Mucosa of rectum (tissue), 2 donors: ENCODE measurements around the gene NCAM1.

Experiments
- H3K27ac ChIP-seq, 2 donors: one replicate each; pipeline ENCODE4 v1.7.0; 2013; ENCODE audit warnings: inconsistent platforms in 2 of 2, low read depth in 2 of 2, low read length in 2 of 2
- H3K27me3 ChIP-seq, 2 donors: one replicate each; pipeline ENCODE4 v1.7.0; 2013; ENCODE audit warnings: low read length in 2 of 2; ENCODE audit not compliant: control insufficient read depth in 2 of 2, insufficient read depth in 2 of 2
- H3K36me3 ChIP-seq, 2 donors: one replicate each; pipeline ENCODE4 v1.7.0; 2013; ENCODE audit warnings: low read length in 2 of 2; ENCODE audit not compliant: control insufficient read depth in 2 of 2, insufficient read depth in 2 of 2
- H3K4me1 ChIP-seq, 2 donors: one replicate each; pipeline ENCODE4 v1.7.0; 2013; ENCODE audit warnings: low read length in 2 of 2, mild to moderate bottlenecking in 1 of 2; ENCODE audit not compliant: control insufficient read depth in 2 of 2, insufficient read depth in 2 of 2
- H3K4me3 ChIP-seq, 2 donors: one replicate each; pipeline ENCODE4 v1.7.0; 2013; ENCODE audit warnings: low read length in 2 of 2
- H3K9ac ChIP-seq, 2 donors: one replicate each; pipeline ENCODE4 v1.7.0; 2013; ENCODE audit warnings: low read length in 2 of 2, low read depth in 1 of 2, mild to moderate bottlenecking in 1 of 2
- H3K9me3 ChIP-seq, 2 donors: one replicate each; pipeline ENCODE4 v1.7.0; 2013; ENCODE audit warnings: low read length in 2 of 2; ENCODE audit not compliant: control insufficient read depth in 2 of 2
- donor health status: healthy.
- donor health status: Normal muscosa, but diverticular disease.

Gene NCAM1

GRCh38 chr11:113222241-113222640 lies 261.0 kb downstream of the NCAM1 start:
- Histone ChIP-seq H3K4me3 (no peak overlapping the region), H3K9me3 (no peaks in the 10 kb centered on the region), H3K27me3 (no peaks in the 10 kb centered on the region), H3K27ac (no peak overlapping the region), H3K9ac (no peak overlapping the region), H3K4me1 (no peaks in the 10 kb centered on the region), H3K36me3 (no peaks in the 10 kb centered on the region)

GRCh38 chr11:113234888-113235287 lies 273.7 kb downstream of the NCAM1 start:
- Histone ChIP-seq H3K27me3 (no peaks in the 10 kb centered on the region), H3K4me3 (no peak overlapping the region), H3K27ac (no peak overlapping the region), H3K9ac (no peak overlapping the region), H3K4me1 (no peaks in the 10 kb centered on the region), H3K9me3 (no peaks in the 10 kb centered on the region), H3K36me3 (no peaks in the 10 kb centered on the region)

GRCh38 chr11:113237261-113237660 lies 276.0 kb downstream of the NCAM1 start:
- H3K36me3 ChIP-seq, result no peaks in the 10 kb centered on the region

GRCh38 chr11:113238721-113239120 lies 277.5 kb downstream of the NCAM1 start:
- Histone ChIP-seq H3K27ac (no peak overlapping the region), H3K4me3 (no peak overlapping the region), H3K4me1 (no peaks in the 10 kb centered on the region), H3K9me3 (no peaks in the 10 kb centered on the region), H3K27me3 (no peaks in the 10 kb centered on the region), H3K9ac (no peak overlapping the region), H3K36me3 (no peaks in the 10 kb centered on the region)

More at GRCh38 chr11:113237261-113237660, 276.0 kb downstream of the NCAM1 start:
- no peaks in the 10 kb centered on the region for H3K9me3 ChIP-seq
- H3K4me3 ChIP-seq, result no peak overlapping the region
- no peak overlapping the region for H3K9ac ChIP-seq
- H3K27me3 ChIP-seq, result no peaks in the 10 kb centered on the region
- no peaks in the 10 kb centered on the region for H3K4me1 ChIP-seq
- H3K27ac ChIP-seq, result no peak overlapping the region

- H3K9ac ChIP-seq, result no peak overlapping the region
- H3K27me3 ChIP-seq, result no peaks in the 10 kb centered on the region
- H3K27ac ChIP-seq, result no peak overlapping the region
- no peaks in the 10 kb centered on the region for H3K9me3 ChIP-seq
- H3K36me3 ChIP-seq, result no peaks in the 10 kb centered on the region
- no peaks in the 10 kb centered on the region for H3K4me1 ChIP-seq
- H3K4me3 ChIP-seq, result no peak overlapping the region
Measured at GRCh38 chr11:113240389-113240788, 279.2 kb downstream of the NCAM1 start.

GRCh38 chr11:113240790-113241635 lies 279.8 kb downstream of the NCAM1 start:
- Histone ChIP-seq H3K9me3 (no peaks in the 10 kb centered on the region), H3K4me1 (no peaks in the 10 kb centered on the region), H3K27me3 (no peaks in the 10 kb centered on the region), H3K4me3 (no peak overlapping the region), H3K27ac (no peak overlapping the region), H3K9ac (no peak overlapping the region), H3K36me3 (no peaks in the 10 kb centered on the region)

- no peak overlapping the region for H3K4me3 ChIP-seq
- no peaks in the 10 kb centered on the region for H3K27me3 ChIP-seq
- no peaks in the 10 kb centered on the region for H3K4me1 ChIP-seq
- H3K27ac ChIP-seq, result no peak overlapping the region
- H3K9me3 ChIP-seq, result no peaks in the 10 kb centered on the region
- H3K9ac ChIP-seq, result no peak overlapping the region
- no peaks in the 10 kb centered on the region for H3K36me3 ChIP-seq
Measured at GRCh38 chr11:113241636-113242054, 280.4 kb downstream of the NCAM1 start.

- Histone ChIP-seq H3K27me3 (no peaks in the 10 kb centered on the region), H3K27ac (no peak overlapping the region), H3K4me3 (no peak overlapping the region), H3K36me3 (no peaks in the 10 kb centered on the region), H3K9ac (no peak overlapping the region), H3K4me1 (no peaks in the 10 kb centered on the region), H3K9me3 (no peaks in the 10 kb centered on the region)
Measured at GRCh38 chr11:113242060-113242459, 280.8 kb downstream of the NCAM1 start.

GRCh38 chr11:113242767-113243397 lies 281.7 kb downstream of the NCAM1 start:
- Histone ChIP-seq H3K4me1 (no peaks in the 10 kb centered on the region), H3K27me3 (no peaks in the 10 kb centered on the region), H3K27ac (peak overlapping the region; percentile 25 to 26), H3K9me3 (no peaks in the 10 kb centered on the region), H3K9ac (no peak overlapping the region), H3K36me3 (no peaks in the 10 kb centered on the region), H3K4me3 (peak overlapping the region; percentile 27 to 49)

- H3K27me3 ChIP-seq, result no peaks in the 10 kb centered on the region
- no peak overlapping the region for H3K27ac ChIP-seq
- H3K9ac ChIP-seq, result no peak overlapping the region
- H3K9me3 ChIP-seq, result no peaks in the 10 kb centered on the region
- no peak overlapping the region for H3K4me3 ChIP-seq
- H3K36me3 ChIP-seq, result no peaks in the 10 kb centered on the region
- H3K4me1 ChIP-seq, result no peaks in the 10 kb centered on the region
Measured at GRCh38 chr11:113243696-113244095, 282.5 kb downstream of the NCAM1 start.
